ENCODE data around the gene TMC1. TPM values are rescaled to one million over a fixed set of nuclear protein-coding genes. Genes with fewer than 3 reads are reported as not detected.

The TMC1 gene
- polyA plus RNA-seq, 2 of the 4 experiments (the other 2 are of a cell fraction): 0.12 to 0.17 TPM

GRCh38 chr9:72827950-72828731, 306.7 kb downstream of the TMC1 start (continued):
- TF ChIP-seq EP300 (IDR thresholded peaks at IDR 0.05): peak; percentile 70 to 84; a peak in 3 of 5 replicates
- TF ChIP-seq CEBPB (IDR thresholded peaks at IDR 0.05): peak; percentile 64 to 80; a peak in 3 of 4 replicates
- TF ChIP-seq JUNB (IDR thresholded peaks at IDR 0.05): peak; percentile 84

DNA sequence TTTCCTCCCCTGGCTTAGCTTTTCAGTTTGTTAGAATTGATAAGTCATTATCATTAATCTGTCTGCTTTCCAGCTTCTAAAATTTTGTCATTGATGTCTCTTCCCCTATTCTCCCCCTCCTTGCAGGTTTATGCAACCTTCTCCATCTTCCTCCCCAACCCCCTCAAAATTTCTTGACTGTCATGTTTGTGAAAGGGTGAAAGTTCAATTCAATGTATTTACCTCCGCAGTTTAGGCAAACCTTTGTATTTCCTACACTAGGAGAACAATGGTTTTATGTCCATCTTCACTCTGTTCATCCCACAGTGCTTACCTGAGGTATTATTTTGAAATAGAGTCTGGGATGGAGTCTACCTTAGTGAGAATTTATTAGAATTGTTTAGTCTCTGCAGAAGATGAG, 313.6 kb downstream of the TMC1 start:
- CTCF ChIA-PET: interaction anchor here (1.4 to 1.6 kb wide), 2 partner anchors 13 to 22 kb away, joined by 5 to 7 read pairs; no protein-coding TSS in a partner anchor
- Histone ChIP-seq H3K4me3 (peak overlapping the region; percentile 26), H3K9me3 (no peaks in the 10 kb centered on the region), H3K4me1 (peaks cover 68% of the 10 kb centered on the region), H3K27ac (peak overlapping the region; percentile 80 to 82), H3K4me2 (peak overlapping the region; percentile 82)
- ATAC-seq: peak; percentile 31 to 57; a peak in 3 of 6 replicates
- TF ChIP-seq CBX8 (IDR thresholded peaks at IDR 0.05) (no peak), HOXA7 (CRISPR knock-in tag; IDR thresholded peaks at IDR 0.05) (no peak), EP300 (IDR thresholded peaks at IDR 0.05) (no peak), ZFP36 (IDR thresholded peaks at IDR 0.05; ENCODE audit: borderline replicate concordance, partially characterized antibody) (no peak), RAD21 (conservative IDR thresholded peaks at IDR 0.05 in 1 of 2, IDR thresholded peaks at IDR 0.05 in 1 of 2) (no peak), CEBPB (IDR thresholded peaks at IDR 0.05) (0 out of 4 replicates have a peak, but pooled peaks have one; percentile 36 to 44)
- TF ChIP-seq, protein P1, sequence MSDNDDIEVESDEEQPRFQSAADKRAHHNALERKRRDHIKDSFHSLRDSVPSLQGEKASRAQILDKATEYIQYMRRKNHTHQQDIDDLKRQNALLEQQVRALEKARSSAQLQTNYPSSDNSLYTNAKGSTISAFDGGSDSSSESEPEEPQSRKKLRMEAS (IDR thresholded peaks at IDR 0.05): 0 out of 2 replicates have a peak, but pooled peaks have one; percentile 5
- TF ChIP-seq, protein P2, sequence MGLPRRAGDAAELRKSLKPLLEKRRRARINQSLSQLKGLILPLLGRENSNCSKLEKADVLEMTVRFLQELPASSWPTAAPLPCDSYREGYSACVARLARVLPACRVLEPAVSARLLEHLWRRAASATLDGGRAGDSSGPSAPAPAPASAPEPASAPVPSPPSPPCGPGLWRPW (IDR thresholded peaks at IDR 0.05): no peak
- TF ChIP-seq, protein P3, sequence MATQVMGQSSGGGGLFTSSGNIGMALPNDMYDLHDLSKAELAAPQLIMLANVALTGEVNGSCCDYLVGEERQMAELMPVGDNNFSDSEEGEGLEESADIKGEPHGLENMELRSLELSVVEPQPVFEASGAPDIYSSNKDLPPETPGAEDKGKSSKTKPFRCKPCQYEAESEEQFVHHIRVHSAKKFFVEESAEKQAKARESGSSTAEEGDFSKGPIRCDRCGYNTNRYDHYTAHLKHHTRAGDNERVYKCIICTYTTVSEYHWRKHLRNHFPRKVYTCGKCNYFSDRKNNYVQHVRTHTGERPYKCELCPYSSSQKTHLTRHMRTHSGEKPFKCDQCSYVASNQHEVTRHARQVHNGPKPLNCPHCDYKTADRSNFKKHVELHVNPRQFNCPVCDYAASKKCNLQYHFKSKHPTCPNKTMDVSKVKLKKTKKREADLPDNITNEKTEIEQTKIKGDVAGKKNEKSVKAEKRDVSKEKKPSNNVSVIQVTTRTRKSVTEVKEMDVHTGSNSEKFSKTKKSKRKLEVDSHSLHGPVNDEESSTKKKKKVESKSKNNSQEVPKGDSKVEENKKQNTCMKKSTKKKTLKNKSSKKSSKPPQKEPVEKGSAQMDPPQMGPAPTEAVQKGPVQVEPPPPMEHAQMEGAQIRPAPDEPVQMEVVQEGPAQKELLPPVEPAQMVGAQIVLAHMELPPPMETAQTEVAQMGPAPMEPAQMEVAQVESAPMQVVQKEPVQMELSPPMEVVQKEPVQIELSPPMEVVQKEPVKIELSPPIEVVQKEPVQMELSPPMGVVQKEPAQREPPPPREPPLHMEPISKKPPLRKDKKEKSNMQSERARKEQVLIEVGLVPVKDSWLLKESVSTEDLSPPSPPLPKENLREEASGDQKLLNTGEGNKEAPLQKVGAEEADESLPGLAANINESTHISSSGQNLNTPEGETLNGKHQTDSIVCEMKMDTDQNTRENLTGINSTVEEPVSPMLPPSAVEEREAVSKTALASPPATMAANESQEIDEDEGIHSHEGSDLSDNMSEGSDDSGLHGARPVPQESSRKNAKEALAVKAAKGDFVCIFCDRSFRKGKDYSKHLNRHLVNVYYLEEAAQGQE (IDR thresholded peaks at IDR 0.05): no peak
- WGBS (ENCODE audit: missing lambda C conversion rate): 4% methylated on average over 1 of the region's 1 CpG
- POLR2A ChIA-PET: no interaction called here
- peak in 1 of 2 experiments; percentile 44 for DNase-seq (ENCODE audit: low read depth in 1 of 2, low spot score in 1 of 2)
- FAIRE-seq: peak; percentile 49

GRCh38 chr9:72836790-72837189, 315.4 kb downstream of the TMC1 start:
- Histone ChIP-seq H3K4me1 (peaks cover 64% of the 10 kb centered on the region), H3K4me3 (no peak overlapping the region), H3K9me3 (no peaks in the 10 kb centered on the region), H3K27ac (peak overlapping the region; percentile 79 to 80; a peak in 5 of 6 replicates), H3K4me2 (peak overlapping the region; percentile 82; the same call in 1 of the 3 replicates)
- ATAC-seq (no peak), FAIRE-seq (no peak), DNase-seq (ENCODE audit: low read depth in 1 of 2, low spot score in 1 of 2) (no peak)
- ChIA-PET CTCF (interaction anchor here (0.6 to 2.7 kb wide), 4 partner anchors 9 to 556 kb away, joined by 3 to 12 read pairs (median 3); no protein-coding TSS in a partner anchor), POLR2A (no interaction called here)
- 88% methylated on average over 6 of the region's 6 CpGs for WGBS (ENCODE audit: missing lambda C conversion rate)
- TF ChIP-seq ZNF302 (CRISPR knock-in tag; IDR thresholded peaks at IDR 0.05): no peak
- TF ChIP-seq CBX2 (IDR thresholded peaks at IDR 0.05; ENCODE audit: borderline replicate concordance, low read depth): no peak
- TF ChIP-seq FOSB (CRISPR knock-in tag; IDR thresholded peaks at IDR 0.05): no peak
- TF ChIP-seq SMC3 (IDR thresholded peaks at IDR 0.05): no peak
- no peak for TF ChIP-seq CBX8 (IDR thresholded peaks at IDR 0.05)
- TF ChIP-seq HEYL (CRISPR knock-in tag; IDR thresholded peaks at IDR 0.05): no peak
- no peak for TF ChIP-seq FOSL2 (IDR thresholded peaks at IDR 0.05)
- TF ChIP-seq FOSL2 (CRISPR knock-in tag; IDR thresholded peaks at IDR 0.05): no peak
- TF ChIP-seq, protein P4, sequence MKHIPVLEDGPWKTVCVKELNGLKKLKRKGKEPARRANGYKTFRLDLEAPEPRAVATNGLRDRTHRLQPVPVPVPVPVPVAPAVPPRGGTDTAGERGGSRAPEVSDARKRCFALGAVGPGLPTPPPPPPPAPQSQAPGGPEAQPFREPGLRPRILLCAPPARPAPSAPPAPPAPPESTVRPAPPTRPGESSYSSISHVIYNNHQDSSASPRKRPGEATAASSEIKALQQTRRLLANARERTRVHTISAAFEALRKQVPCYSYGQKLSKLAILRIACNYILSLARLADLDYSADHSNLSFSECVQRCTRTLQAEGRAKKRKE (CRISPR knock-in tag; IDR thresholded peaks at IDR 0.05; ENCODE audit: low read depth): no peak
- TF ChIP-seq ZFP36 (IDR thresholded peaks at IDR 0.05; ENCODE audit: borderline replicate concordance, partially characterized antibody): no peak
- TF ChIP-seq, protein P5, sequence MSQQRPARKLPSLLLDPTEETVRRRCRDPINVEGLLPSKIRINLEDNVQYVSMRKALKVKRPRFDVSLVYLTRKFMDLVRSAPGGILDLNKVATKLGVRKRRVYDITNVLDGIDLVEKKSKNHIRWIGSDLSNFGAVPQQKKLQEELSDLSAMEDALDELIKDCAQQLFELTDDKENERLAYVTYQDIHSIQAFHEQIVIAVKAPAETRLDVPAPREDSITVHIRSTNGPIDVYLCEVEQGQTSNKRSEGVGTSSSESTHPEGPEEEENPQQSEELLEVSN (IDR thresholded peaks at IDR 0.05; ENCODE audit: borderline replicate concordance, low read depth): no peak
- no peak for TF ChIP-seq RFX5 (IDR thresholded peaks at IDR 0.05)
- TF ChIP-seq, protein P6, sequence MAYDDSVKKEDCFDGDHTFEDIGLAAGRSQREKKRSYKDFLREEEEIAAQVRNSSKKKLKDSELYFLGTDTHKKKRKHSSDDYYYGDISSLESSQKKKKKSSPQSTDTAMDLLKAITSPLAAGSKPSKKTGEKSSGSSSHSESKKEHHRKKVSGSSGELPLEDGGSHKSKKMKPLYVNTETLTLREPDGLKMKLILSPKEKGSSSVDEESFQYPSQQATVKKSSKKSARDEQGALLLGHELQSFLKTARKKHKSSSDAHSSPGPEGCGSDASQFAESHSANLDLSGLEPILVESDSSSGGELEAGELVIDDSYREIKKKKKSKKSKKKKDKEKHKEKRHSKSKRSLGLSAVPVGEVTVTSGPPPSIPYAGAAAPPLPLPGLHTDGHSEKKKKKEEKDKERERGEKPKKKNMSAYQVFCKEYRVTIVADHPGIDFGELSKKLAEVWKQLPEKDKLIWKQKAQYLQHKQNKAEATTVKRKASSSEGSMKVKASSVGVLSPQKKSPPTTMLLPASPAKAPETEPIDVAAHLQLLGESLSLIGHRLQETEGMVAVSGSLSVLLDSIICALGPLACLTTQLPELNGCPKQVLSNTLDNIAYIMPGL (CRISPR knock-in tag; IDR thresholded peaks at IDR 0.05; ENCODE audit: borderline replicate concordance): no peak
- TF ChIP-seq HDAC2 (IDR thresholded peaks at IDR 0.05): no peak
- no peak for TF ChIP-seq TFCP2L1 (CRISPR knock-in tag; IDR thresholded peaks at IDR 0.05)
- TF ChIP-seq, protein P7, sequence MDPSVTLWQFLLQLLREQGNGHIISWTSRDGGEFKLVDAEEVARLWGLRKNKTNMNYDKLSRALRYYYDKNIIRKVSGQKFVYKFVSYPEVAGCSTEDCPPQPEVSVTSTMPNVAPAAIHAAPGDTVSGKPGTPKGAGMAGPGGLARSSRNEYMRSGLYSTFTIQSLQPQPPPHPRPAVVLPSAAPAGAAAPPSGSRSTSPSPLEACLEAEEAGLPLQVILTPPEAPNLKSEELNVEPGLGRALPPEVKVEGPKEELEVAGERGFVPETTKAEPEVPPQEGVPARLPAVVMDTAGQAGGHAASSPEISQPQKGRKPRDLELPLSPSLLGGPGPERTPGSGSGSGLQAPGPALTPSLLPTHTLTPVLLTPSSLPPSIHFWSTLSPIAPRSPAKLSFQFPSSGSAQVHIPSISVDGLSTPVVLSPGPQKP (IDR thresholded peaks at IDR 0.05; ENCODE audit: low read depth, low read length): no peak

Measured in A549 (cell line).